ENCODE results near the gene CHDH. TPM values are rescaled to one million over a fixed set of nuclear protein-coding genes. Genes with fewer than 3 reads are reported as not detected.

The CHDH gene
- total RNA-seq, 2 experiments from 2014 or later, result 0.03 to 2.3 TPM

DNA sequence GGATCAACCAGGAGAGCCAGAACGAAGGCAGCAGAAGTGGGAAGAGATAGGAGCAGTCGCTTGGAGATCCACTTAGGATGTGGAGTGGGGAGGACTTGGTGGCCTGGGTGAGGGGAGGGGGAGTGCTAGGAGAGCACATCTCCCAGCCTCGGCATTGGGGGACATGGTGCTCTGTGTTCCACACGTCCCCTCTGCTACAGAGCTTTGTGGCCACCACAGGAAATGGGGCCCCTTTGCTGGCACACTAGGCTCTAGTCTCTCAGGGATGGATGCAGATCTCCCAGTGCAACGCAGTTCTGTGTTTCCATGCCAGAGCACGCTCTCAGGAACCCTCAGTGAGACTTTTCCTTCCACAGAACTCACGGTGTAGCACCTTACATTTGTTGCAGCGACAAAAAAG is 68.8 kb downstream of the CHDH start:
- Histone ChIP-seq H3K4me3 (ENCODE audit: low read depth, low read length, poor library complexity, severe bottlenecking) (no peak overlapping the region), H3K9me2 (ENCODE audit: insufficient read depth, low read length) (no peaks in the 10 kb centered on the region), H3K4me2 (ENCODE audit: low read length) (no peak overlapping the region), H3K4me1 (ENCODE audit: insufficient read depth, low read length, poor library complexity, severe bottlenecking) (no peaks in the 10 kb centered on the region), H2AFZ (ENCODE audit: low read length) (no peak overlapping the region), H3K79me2 (ENCODE audit: insufficient read depth, low read depth, low read length) (no peaks in the 10 kb centered on the region), H3K9me3 (ENCODE audit: low read length) (no peaks in the 10 kb centered on the region), H3K27ac (ENCODE audit: low read depth, low read length, poor library complexity, severe bottlenecking) (no peak overlapping the region), H3K36me3 (ENCODE audit: insufficient read depth, low read length) (no peaks in the 10 kb centered on the region), H4K20me1 (ENCODE audit: insufficient read depth, low read length) (no peaks in the 10 kb centered on the region)
- no TSS peak for BruUV-seq (replicated peaks)
- ChIA-PET POLR2A (no interaction called here), CTCF (ENCODE audit: unreplicated experiment) (no interaction called here)
- TF ChIP-seq EZH2phosphoT487 (IDR thresholded peaks at IDR 0.05; ENCODE audit: borderline replicate concordance, low read depth, low read length), result no peak
- TF ChIP-seq, protein P1, sequence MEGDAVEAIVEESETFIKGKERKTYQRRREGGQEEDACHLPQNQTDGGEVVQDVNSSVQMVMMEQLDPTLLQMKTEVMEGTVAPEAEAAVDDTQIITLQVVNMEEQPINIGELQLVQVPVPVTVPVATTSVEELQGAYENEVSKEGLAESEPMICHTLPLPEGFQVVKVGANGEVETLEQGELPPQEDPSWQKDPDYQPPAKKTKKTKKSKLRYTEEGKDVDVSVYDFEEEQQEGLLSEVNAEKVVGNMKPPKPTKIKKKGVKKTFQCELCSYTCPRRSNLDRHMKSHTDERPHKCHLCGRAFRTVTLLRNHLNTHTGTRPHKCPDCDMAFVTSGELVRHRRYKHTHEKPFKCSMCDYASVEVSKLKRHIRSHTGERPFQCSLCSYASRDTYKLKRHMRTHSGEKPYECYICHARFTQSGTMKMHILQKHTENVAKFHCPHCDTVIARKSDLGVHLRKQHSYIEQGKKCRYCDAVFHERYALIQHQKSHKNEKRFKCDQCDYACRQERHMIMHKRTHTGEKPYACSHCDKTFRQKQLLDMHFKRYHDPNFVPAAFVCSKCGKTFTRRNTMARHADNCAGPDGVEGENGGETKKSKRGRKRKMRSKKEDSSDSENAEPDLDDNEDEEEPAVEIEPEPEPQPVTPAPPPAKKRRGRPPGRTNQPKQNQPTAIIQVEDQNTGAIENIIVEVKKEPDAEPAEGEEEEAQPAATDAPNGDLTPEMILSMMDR (conservative IDR thresholded peaks at IDR 0.05; ENCODE audit: low read length), result no peak
- no peak for DNase-seq (ENCODE audit: low spot score)
- intact Hi-C loops (cut with micrococcal nuclease; ENCODE audit: unreplicated experiment), result no loop called here

DNA sequence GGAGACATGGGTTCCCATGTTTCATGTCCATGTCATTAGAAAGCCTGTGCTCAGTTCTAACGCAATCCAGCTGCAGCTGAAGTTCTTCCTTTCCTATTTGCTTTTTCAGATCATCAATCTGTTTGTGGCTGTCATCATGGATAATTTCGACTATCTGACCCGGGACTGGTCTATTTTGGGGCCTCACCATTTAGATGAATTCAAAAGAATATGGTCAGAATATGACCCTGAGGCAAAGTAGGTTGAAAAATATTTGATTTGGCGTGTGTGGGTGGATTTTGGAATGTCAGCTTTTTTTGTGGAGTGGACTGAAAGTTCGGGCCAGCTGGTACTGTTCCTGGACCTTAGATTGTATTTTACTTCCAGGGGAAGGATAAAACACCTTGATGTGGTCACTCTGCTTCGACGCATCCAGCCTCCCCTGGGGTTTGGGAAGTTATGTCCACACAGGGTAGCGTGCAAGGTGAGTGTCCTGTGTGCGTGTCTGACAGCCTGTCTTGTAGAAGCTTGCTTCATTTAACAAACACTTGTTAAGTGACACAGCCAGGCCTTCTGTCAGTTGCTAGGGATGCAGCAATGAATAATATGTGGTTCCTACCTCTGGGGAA is 69.6 kb downstream of the CHDH start:
- BruUV-seq (replicated peaks), result no TSS peak
- ChIA-PET POLR2A (no interaction called here), CTCF (ENCODE audit: unreplicated experiment) (no interaction called here)
- intact Hi-C loops (cut with micrococcal nuclease; ENCODE audit: unreplicated experiment), result no loop called here
- no peak for DNase-seq (ENCODE audit: low spot score)
- no peak overlapping the region for H3K4me3 ChIP-seq (ENCODE audit: low read depth, low read length, poor library complexity, severe bottlenecking)
- no peak overlapping the region for H3K4me2 ChIP-seq (ENCODE audit: low read length)
- TF ChIP-seq, protein P1 (conservative IDR thresholded peaks at IDR 0.05; ENCODE audit: low read length), result no peak
- no peak for TF ChIP-seq EZH2phosphoT487 (IDR thresholded peaks at IDR 0.05; ENCODE audit: borderline replicate concordance, low read depth, low read length)
- no peaks in the 10 kb centered on the region for H3K4me1 ChIP-seq (ENCODE audit: insufficient read depth, low read length, poor library complexity, severe bottlenecking)
- H3K36me3 ChIP-seq (ENCODE audit: insufficient read depth, low read length), result no peaks in the 10 kb centered on the region
- no peak overlapping the region for H3K27ac ChIP-seq (ENCODE audit: low read depth, low read length, poor library complexity, severe bottlenecking)
- no peaks in the 10 kb centered on the region for H4K20me1 ChIP-seq (ENCODE audit: insufficient read depth, low read length)
- no peaks in the 10 kb centered on the region for H3K79me2 ChIP-seq (ENCODE audit: insufficient read depth, low read depth, low read length)
- no peaks in the 10 kb centered on the region for H3K9me2 ChIP-seq (ENCODE audit: insufficient read depth, low read length)
- no peaks in the 10 kb centered on the region for H3K9me3 ChIP-seq (ENCODE audit: low read length)
- H2AFZ ChIP-seq (ENCODE audit: low read length), result no peak overlapping the region

DNA sequence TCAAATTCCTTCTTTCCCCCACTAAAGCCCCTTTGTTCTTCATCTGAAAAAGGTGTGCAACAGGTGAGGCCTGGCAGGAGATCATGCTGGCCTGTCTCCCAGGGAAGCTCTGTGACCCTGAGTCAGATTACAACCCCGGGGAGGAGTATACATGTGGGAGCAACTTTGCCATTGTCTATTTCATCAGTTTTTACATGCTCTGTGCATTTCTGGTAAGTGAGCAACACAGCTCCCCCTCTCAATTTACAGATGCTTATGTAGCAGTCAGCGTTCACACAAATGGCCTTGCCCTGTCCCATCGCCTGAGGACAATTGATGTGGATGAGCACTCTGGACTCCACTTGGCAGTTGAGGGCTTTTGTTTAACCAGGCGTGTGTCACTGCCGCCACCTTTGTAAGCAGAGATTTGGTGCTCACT is 70.4 kb downstream of the CHDH start:
- no peaks in the 10 kb centered on the region for H3K9me3 ChIP-seq (ENCODE audit: low read length)
- H3K4me2 ChIP-seq (ENCODE audit: low read length), result no peak overlapping the region
- H2AFZ ChIP-seq (ENCODE audit: low read length), result no peak overlapping the region
- TF ChIP-seq, protein P1 (conservative IDR thresholded peaks at IDR 0.05; ENCODE audit: low read length), result no peak
- no peak for TF ChIP-seq EZH2phosphoT487 (IDR thresholded peaks at IDR 0.05; ENCODE audit: borderline replicate concordance, low read depth, low read length)
- no peaks in the 10 kb centered on the region for H3K9me2 ChIP-seq (ENCODE audit: insufficient read depth, low read length)
- BruUV-seq (replicated peaks), result no TSS peak
- H4K20me1 ChIP-seq (ENCODE audit: insufficient read depth, low read length), result no peaks in the 10 kb centered on the region
- DNase-seq (ENCODE audit: low spot score), result no peak
- H3K4me3 ChIP-seq (ENCODE audit: low read depth, low read length, poor library complexity, severe bottlenecking), result no peak overlapping the region
- no peaks in the 10 kb centered on the region for H3K79me2 ChIP-seq (ENCODE audit: insufficient read depth, low read depth, low read length)
- H3K36me3 ChIP-seq (ENCODE audit: insufficient read depth, low read length), result no peaks in the 10 kb centered on the region
- ChIA-PET POLR2A (no interaction called here), CTCF (ENCODE audit: unreplicated experiment) (no interaction called here)
- no peak overlapping the region for H3K27ac ChIP-seq (ENCODE audit: low read depth, low read length, poor library complexity, severe bottlenecking)
- intact Hi-C loops (cut with micrococcal nuclease; ENCODE audit: unreplicated experiment), result no loop called here
- no peaks in the 10 kb centered on the region for H3K4me1 ChIP-seq (ENCODE audit: insufficient read depth, low read length, poor library complexity, severe bottlenecking)
